GM18505 (cell line): Measurements from ENCODE around the gene AKAP9.
A peak's percentile ranks its signal among the peaks of the same experiment; 100 is the strongest.
"Not testable (repeated sequence)": the region's sequence is repeated elsewhere in the genome, so short reads cannot be mapped to it uniquely, and the experiment has no call there.

Experiments
- ATAC-seq: cut with Tn5 transposase; IDR thresholded peaks from one replicate; pipeline ENCODE4 v1.9.1; 2021; ENCODE audit not compliant: unreplicated experiment
- POLR2A ChIP-seq: IDR thresholded peaks from 4 replicates; pipeline ENCODE4 v1.6.1; 2011; ENCODE audit warnings: borderline replicate concordance; ENCODE audit not compliant: insufficient read depth, insufficient read length; ENCODE audit errors: extremely low read depth

Gene AKAP9

DNA sequence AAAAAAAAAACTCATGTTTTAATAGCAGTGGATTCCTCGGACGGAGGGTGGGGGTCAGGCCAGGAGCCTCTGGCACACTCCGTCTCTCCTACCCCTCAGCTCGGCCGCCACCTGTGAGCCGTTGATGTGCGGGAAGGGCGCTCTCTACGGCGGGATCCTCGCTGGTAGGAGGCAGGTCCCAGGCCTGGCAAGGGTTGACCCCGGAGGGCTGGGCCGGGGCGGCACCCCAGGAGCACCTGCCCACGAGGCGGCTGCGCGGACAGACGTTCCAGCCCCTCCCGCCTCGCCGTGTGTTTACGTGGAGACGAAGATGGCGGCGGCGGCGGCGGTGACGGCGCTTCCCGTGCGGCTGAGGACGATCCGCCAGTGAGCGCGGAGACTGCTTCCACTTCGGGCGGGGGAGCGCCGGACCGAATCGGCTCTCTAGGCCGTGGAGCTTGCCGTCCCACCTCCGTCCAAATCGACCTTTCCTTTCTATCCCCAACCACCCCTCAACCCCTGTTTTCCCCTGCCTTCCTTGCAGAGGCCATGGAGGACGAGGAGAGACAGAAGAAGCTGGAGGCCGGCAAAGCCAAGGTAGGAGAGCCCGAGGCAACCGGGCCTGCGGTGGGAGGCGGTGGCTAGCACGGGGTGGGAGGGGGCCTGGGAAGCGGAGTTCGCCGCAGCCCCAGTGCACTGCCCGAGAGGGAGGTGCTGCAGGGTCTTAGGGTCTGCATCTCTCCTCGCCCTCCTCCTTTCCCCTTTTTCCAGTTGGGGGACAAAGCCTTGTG, at the start of gene AKAP9:
Gene AKAP9, plus strand, starts transcription at position 291 of the 770 bp plus-strand sequence. Its CDS starts 238 bp downstream, at position 529.
- peak; percentile 96 for ATAC-seq
- peak; percentile 77 for TF ChIP-seq POLR2A

DNA sequence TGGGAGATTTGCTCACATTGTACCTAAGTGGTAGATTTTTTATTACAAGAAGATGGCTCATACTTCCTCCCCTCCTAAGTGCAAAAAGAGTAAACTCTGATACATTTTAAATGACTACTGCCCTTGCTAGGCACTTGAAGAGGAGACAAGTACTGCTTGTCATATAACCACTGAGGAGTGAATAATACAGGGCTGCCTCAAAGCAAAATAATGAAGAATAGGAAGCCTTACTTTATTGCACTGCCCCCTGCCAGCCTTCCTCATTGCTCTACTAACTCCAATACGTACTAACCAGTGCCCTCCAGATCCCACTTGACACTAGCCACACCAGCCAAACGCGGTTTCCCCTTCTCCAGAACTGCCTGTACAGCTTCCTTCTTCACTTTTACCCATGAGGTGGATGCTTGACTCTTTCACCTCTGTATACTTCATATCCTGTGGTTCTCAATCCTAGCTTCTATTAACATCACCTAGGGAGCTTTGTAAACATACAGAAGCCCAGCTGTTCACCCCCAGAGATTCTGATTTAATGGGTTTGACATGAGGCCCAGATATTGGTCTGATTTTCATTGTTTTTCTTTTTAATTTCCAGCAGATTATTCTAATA, 48.5 kb upstream of the AKAP9 start:
- ATAC-seq, result no peak
- TF ChIP-seq POLR2A, result no peak

DNA sequence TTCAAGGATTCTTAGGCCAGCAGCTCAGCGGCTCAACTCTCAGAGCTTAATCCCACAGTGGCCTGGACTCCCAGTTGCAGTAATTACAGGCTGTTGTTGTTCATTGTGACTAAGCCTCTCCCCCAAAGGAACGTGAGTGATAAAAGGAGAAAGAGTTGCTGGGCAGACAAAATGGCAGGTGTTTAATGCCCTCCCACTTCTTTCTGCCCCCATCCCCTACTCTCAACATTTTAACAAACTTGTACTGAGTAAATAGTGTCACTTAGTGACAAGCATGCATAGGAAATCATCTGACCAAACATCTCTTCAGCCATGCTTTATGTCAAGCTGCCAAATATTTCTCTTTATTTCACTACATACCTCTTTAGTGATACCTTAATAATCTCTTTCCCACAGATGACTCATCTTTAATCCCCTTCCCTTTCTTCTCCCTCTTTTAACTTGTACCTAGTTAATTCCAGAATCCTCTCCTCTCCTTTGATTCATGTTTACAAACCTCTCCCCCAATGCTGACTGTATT, 47.8 kb upstream of the AKAP9 start:
- no peak for ATAC-seq
- TF ChIP-seq POLR2A, result no peak

DNA sequence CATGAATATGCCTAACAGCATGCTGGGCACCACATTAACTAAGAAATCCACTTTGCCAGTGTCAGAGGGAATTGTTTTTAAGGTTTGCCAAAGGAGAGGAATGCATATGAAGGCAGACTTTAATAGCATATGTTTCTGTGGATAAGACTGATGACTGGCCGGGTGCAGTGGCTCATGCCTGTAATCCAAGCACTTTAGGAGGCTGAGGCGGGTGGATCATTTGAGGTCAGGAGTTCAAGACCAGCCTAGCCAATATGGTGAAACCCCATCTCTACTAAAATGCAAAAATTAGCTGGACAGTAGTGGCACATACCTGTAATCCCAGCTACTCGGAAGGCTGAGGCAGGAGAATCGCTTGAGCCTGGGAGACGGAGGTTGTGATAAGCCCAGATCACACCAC, 47.0 kb upstream of the AKAP9 start:
- ATAC-seq, result not testable (repeated sequence)

DNA sequence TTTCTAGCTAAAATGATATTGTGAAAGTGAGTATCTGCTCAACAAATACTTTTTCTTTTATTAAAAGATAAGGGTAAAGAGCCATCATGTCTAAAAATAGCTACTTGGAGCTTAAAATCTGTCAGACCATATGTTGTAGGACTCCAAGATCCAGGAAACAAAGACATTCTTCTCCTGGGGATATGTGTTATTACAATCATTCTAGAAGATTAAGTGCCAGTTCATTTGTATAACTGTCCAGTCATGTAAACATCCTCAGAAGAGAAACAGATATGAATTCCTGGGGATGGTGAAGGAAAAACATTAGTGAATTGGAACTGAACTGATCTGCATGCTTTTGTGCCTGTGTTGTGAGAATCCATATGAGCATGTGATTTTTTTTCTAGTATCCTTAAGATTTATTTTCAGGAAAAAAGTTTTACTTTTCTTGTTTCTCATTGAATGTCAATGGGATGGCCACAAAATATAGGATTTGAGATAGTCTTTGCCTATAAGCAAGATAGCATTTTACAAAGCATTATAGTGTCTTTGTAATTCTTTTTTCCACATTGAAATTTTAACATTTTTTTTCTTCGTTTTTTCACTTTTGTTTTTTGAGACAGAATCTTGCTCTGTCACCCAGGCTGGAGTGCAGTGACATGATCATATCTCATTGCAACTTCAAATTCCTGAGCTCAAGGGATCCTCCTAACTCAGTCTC, 45.7 kb upstream of the AKAP9 start:
- TF ChIP-seq POLR2A, result no peak
- no peak for ATAC-seq

DNA sequence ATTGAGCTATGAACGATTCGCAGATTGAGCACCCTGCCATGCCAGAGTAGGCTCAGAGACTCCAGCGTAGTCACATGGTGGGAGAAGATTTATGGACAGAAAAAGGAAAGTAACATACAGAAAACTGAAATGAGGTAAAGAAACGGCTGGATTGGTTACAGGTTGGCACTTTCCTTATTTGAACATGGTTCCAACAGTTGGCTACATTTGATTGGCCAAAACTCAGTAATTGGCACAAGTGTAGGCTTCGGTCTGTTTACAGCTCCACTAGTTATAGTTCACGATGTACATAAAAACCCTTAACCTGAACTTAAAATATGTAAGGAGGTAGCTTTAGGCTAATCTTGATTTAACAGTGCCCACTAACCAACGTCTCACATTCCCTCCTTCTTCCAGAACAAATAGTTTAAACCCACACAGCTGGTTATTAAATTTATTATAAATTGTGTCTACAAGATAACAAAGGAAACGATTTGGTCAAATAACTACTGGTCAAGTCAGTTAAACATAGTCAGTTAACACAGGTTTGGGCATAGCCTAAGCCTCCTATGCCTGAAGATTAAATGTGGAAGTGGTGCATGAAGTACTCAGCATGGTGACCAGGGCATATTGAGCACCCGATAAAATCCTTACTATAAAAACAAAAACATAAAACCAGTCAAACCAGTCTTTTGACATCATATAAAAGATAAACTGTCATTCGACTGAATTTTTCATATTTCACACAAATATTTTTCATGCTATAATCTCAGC, 42.2 kb upstream of the AKAP9 start:
- no peak for TF ChIP-seq POLR2A
- no peak for ATAC-seq

DNA sequence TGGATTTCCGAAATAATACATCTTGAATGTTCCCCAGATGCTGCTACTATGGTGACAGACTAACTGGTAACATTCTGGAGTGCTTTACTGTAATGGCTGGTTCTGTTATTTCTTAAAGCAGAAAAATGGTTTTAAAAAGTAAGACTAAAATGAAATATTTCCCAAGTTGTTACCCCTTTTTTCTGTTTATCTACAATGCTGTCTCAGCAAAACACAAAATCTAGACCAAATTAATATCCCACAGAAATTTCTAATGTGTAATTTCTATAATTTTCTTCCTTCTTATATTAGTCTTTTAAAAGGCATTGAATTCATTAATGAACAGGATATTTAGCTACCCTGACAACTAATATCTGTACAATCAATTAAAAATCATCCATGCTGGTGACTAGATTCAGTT, 41.1 kb upstream of the AKAP9 start:
- no peak for TF ChIP-seq POLR2A
- no peak for ATAC-seq

DNA sequence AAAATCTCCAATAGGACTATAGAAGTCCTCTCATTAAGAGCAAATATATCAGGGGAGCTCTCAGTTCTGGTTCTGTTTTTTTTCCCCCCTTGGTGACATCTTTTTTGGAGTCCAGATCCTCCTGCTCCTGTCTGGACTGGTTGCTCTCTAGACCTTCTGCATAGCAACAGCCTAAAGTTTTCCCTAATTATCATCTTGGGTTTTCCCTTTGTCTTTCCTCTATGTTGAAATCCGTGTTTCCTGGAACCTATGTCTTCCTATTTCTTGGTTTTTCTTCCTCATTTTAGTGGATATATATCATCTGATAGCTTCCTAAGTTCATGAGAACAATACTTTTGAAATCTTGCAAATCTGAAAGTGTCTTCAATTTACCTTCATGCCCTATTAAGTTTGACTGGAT, 30.5 kb upstream of the AKAP9 start:
- ATAC-seq, result no peak
- TF ChIP-seq POLR2A, result no peak

DNA sequence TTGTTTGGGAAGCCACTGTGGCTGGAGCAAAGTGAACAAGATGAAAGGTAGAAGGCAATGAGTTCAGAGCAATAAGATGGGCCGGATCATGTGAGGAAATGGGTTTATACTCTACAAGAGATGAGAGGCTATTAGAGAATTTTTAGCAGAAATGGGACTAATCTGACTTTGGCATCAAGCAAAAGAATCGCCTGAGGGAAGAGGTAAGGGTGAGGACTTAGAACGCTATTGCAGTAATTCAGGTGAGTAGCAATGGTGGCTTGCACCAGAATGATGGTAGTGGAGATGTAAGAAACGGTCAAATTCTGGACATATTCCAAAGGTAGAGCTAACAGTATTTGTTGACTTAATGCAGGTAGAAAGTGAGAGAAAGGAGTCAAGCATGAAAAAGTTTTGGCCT, 29.5 kb upstream of the AKAP9 start:
- no peak for TF ChIP-seq POLR2A
- no peak for ATAC-seq

DNA sequence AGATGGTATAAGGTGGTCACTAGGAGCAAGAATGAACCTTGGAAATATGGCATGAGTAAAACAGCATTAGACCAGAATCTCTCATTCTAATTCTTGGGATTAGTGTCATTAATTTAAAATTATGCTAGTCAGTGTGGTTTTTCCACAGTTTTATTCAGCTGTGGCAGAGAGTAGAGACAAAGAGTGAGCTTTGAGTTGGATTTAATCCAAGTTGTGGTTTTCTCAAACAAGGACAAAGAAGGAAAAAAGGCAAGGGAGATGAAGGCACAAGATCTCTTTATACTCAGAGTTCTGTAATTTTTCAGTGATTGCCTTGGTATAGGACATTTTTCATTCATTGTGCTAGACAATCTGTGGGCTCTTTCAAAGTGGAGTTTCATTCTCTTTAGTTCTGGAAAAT, 28.2 kb upstream of the AKAP9 start:
- no peak for TF ChIP-seq POLR2A
- ATAC-seq, result no peak

DNA sequence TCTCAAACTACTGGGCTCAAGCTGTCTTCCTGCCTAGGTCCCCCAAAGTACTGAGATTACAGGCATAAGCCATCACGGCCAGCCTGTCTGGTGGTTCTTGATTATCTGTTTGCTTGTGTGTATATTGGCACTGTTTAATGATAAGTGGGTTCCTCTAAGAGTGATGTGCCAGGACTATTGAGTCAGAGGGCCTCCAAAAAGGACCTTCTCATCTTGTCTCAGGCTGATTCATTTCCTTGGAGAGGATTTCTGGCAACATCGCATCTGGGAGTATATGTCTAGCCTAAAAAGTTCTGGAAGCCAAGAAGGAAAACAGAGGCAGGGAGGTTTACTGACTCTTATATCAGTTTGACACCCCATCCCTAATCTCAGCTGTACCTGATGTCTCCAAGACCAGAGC, 27.1 kb upstream of the AKAP9 start:
- TF ChIP-seq POLR2A, result no peak
- ATAC-seq, result no peak

DNA sequence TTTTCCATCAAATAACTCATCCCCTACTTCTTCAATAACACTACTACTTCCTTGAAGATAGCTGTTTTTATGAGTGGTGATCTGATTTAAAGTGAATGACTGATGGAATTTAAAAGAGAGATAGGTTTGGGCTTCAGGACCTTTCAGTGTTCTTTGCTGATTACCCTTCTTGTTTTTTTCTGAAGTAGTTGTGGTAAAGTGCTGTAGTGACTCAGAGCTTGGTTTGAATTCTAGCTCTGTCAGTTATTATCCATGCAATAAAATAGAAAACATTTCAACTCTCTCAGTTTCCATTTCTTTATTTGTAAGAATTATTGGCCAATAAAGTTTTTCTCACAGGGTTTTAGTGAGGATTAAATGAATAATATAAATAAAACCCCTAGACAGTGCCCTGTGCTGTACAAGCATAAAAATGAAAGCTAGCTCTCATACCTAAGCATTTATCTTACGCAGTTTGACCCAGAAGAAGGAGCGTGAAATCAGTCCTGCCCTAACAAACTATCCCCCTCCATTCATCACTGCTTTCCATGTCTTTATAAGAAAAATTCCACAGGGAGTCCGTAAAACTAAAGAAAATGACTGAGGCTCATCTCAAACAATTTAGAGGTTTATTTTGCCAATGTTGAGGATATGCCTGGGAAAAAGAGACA, 25.1 kb upstream of the AKAP9 start:
- ATAC-seq, result no peak
- no peak for TF ChIP-seq POLR2A

DNA sequence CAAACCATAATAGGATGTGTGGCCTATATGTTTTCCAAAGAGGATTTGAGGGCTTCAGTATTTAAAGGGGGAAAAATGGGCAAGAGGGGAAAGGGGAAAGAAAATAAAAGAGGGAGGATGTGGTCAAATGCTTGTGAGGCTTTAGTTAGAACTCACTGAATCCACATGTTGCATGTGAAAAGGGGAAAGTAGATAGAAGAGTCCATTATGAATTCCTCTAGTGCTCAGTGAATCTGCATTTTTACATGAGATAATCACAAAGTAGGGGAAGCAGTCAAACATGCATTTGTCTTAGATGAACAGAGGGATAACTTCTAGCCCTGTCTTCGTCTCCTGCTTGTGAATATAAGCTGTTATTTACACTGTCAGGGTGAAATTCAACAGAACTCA, 24.6 kb upstream of the AKAP9 start:
- no peak for ATAC-seq
- no peak for TF ChIP-seq POLR2A
